ENCODE measurements around the gene VIPR1.
A peak's percentile ranks its signal among the peaks of the same experiment; 100 is the strongest.

VIPR1 gene, protein sequence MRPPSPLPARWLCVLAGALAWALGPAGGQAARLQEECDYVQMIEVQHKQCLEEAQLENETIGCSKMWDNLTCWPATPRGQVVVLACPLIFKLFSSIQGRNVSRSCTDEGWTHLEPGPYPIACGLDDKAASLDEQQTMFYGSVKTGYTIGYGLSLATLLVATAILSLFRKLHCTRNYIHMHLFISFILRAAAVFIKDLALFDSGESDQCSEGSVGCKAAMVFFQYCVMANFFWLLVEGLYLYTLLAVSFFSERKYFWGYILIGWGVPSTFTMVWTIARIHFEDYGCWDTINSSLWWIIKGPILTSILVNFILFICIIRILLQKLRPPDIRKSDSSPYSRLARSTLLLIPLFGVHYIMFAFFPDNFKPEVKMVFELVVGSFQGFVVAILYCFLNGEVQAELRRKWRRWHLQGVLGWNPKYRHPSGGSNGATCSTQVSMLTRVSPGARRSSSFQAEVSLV

DNA sequence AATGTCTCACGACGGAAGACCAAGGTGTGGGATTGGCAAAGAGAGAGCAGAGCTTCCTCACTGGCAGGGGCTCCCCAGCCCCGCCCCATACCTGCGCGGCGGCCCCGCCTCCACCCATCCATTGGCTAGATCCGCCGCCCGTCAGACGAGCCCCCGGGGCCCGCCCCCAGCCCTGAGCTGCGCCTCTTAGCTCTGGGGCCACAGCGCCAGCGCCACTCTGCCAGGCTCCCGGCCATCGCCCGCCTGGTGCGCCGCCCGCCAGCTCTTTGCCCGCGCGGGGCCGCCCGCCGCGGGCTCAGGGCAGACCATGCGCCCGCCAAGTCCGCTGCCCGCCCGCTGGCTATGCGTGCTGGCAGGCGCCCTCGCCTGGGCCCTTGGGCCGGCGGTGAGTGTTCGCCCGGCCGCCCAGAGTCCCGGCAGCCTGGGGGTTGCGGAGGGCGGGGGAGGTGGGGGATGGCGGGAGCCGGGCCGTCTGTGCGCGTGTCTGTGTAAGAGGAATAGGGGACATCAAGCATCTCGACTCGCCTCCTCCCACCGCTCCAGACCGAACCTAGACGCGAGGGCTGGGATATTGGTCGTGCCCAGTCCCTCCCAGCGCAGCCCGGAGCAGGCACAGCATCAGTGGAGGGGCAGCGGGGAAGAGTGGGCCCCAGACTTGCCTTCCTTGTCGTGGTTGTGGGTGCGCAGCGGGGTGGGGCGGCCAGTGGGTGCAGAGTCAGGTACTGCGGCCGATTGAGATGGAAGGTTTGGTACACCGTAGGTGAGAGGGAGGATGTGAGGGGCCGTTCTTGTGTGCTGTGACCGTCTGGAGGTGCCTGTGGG lies at the start of gene VIPR1:
Gene VIPR1 (plus strand): TSS at position 215 of the 822 bp plus-strand sequence. CDS start 93 bp downstream, at position 308.
- peak; percentile 89 for DNase-seq

DNA sequence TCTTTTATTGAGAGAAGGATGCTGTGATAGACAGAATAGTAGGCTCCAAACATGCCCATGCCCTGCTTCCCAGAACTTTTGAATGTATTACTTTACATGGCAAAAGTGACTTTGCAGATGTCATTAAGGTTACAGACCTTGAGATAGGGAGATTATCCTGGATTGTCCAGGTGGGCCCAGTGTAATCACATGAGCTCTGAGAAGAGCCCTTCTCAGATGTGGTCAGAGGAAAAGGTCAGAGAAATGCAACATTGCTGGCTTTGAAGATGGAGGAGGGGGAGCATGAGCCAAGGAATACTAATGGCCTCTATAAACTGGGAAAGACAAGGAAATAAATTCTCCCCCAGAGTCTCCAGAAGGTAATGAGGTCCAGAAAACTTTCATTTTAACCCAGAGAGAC lies 46.2 kb upstream of the VIPR1 start:
- no peak for DNase-seq

DNA sequence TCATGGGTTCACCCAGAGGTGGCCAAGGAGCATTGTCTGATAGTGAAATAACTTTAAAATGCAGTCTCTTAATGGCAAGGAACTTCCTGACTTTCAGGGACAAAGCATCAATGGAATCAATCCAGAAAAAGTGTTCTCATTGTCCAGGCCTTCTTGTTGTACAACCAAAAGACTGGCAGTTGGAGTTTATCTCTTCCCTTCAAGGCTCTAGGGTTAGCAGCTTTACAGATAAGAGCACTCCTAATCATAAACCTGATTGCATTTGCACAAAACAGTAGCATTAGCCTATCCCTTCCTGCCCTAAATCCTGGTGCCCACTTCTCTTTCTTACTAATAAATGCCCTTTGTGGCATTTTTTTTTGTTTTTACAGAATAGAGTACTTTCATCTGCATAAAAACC lies 43.3 kb upstream of the VIPR1 start:
- no peak for DNase-seq

DNA sequence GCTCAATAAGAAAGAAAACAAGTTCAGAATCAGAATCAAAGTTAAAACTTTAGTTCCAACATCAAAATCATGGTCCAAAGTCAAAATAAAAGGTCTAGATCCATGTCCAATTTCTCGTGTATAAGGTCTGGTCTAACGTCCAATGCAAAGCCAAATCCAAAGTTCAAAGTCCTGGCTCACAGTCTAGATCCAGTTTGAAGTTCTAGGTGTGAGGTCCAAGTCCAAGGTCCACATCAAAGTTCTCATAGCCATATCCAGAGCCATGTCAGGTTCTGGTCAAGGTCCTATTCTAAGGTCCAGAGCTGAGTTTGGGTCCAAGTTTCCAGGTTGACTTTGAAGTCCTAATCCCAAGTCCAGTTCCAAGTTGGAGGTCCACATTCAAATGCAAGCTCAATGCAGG lies 40.7 kb upstream of the VIPR1 start:
- DNase-seq, result no peak

DNA sequence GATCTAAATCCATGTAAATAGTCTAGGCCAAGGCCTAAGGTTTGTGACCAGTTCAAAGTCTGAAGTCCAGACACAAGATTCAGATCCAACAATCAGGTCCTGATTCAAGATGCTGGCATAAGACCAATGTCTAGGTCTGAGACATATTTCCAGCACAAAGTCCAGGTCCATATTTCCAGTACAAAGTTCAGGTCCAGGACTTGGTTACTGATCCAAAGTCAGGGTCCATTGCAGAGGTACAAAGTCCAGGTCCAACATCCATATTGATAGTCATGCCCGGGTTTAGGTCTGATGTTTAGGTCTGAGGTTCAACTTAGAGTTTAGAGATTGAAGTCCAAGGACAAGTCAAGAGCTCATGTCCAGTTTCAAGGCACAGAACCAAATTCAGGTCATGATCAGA lies 39.4 kb upstream of the VIPR1 start:
- no peak for DNase-seq

DNA sequence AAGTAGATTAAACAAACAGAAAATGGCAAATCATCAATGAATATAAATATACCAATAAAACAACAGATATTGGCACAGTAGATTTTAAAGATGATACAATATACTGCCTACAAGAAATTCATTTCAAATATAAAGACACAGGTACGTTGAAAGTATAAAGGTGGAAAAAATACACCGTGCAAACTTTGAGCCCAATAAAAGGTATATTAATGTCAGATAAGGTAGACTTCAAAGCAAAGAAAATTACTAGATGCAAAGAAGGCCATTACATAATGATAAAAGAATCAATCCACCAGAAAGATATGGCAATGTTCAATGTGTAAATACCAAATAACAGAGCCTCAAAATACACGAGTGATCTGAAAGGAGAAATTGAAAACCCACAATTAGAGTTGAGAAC lies 34.3 kb upstream of the VIPR1 start:
- DNase-seq, result no peak

DNA sequence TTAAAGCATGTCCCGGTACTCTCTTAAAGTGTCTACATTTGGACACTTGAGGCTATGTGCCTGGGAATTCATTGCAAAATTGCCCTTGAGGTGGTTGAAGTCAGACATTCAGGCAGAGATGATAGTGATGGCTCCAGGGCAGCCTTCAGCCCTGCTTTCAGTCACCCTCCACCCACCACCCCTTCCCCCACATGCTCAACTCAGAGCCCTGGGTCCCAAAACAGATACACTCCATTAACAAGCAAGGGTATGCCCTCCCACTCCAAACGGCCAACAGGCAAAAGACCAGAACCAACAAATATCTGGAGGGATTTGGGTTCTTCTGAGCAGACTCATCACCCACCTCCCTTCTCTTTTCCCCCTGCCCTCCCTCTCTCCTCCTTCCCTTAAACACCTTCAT lies 29.9 kb upstream of the VIPR1 start:
- DNase-seq, result no peak

DNA sequence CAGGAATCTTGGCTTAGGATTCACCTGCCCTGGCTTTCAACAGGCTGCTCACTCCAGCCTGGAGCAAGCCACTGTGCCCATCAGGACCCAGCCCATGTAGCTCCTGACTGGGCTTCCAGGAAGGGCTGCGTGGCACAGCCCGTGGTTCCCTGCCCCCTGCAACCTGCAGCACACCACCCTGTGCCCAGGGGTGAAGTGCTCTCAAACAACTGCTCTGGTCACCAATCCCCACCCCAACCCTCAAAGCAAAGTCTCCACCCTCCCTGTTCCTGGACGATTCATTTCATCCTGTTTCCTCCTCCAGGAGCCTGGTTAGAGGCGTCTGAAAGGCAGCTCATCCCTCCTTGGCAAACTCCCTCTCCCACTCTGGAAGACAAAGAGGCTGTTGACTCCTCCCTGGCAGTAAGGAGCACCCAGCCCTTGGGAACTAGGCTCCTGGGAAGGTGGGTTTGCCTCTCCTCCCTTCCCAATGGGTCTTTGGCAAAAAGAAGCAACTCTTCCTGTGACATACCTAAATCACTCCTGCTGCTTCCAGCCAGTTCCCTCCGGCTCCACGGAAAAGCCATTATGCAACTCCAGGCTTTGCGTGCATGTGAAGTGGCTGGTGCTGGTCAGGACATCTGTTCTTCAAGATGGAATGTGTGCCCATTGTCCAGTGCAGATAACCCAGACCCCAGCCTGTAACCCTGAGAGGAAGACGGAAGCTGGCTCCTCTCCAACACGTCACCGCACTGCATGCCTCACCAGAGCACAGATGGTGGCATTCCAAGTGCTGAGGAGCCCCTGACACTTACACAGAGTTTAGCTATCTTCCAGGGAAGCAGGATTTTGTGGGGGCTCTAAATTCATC lies 29.1 kb upstream of the VIPR1 start:
- no peak for DNase-seq

DNA sequence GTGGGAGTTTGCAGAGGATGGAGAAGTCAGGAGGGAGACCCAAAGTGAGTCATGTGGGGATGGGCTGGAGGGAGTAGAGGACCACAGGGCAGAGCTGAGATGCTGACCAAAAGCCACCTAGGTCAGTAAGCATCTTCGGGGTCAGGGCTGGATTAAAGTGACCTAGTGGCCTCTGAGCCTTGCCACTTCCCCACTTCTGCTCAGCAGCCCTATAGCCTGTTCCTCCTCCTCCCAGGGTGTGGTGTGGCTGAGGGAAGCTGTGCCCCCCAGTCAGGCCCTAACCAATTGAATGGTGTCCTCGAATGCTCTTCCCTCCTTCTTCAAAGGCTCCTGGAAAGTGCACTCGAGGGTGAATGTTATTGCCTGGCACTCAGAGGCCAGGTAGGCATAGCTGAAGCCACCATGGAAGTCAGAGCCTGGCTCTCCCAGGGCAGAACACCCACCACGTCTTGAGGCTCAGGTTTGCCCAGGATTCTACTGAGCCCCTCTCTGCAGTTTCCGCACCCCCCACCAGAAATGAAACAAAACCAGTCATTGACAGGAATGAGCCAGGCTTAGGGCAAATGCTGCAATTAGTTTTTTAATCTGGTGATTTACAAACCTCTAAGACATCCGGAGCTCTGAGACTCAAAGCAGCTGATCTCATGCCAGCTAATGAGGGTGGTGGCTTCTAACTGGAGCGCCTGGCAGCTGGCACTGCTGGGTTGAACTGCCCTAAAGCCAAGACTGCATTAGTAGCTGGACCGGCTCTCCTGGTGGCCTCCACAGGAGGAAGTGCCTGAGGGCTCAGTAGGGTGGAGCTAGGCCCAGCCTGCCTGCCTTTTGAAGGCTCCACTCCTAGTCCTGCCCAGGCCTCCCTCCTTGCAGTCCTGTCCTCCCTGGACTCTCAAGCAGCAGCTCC lies 26.0 kb upstream of the VIPR1 start:
- DNase-seq, result no peak

DNA sequence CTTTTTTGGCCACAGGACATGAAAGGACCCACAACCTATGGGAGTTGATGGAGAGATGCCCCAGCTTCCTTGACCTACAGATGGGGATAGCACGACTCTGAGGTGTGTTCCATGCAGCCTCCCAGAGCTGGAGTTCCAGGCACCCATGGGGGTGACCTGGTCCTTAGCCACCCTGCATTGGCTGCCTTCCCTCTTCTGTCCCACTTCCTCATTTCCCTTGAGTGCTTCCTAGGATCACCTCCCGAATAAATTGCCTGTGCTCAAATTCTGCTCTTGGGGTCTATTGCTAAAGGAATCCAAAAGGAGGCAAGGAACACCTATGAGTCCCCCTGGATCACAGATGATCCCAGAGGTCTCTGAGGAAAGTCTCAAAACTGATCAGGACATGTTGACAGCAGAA lies 24.7 kb upstream of the VIPR1 start:
- DNase-seq, result no peak

DNA sequence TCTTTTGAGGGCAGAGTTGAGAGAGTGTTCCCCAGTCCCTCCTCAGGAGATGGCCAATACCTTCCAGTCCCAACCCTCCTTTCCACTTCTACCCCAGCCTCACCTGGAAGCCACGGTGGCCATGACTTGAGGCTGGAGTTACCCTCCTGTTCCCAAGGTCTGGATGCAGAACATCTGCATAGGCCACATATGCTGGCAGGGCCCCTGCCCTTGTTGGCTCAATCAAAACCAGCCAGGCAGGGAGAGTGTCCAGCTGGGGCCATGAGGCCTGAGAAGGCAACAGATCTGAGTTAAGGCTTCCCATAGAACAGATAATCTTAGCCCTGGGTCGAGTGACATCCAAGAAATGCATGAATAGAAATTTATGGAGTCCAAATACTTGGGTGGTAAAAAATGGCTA lies 23.6 kb upstream of the VIPR1 start:
- no peak for DNase-seq

DNA sequence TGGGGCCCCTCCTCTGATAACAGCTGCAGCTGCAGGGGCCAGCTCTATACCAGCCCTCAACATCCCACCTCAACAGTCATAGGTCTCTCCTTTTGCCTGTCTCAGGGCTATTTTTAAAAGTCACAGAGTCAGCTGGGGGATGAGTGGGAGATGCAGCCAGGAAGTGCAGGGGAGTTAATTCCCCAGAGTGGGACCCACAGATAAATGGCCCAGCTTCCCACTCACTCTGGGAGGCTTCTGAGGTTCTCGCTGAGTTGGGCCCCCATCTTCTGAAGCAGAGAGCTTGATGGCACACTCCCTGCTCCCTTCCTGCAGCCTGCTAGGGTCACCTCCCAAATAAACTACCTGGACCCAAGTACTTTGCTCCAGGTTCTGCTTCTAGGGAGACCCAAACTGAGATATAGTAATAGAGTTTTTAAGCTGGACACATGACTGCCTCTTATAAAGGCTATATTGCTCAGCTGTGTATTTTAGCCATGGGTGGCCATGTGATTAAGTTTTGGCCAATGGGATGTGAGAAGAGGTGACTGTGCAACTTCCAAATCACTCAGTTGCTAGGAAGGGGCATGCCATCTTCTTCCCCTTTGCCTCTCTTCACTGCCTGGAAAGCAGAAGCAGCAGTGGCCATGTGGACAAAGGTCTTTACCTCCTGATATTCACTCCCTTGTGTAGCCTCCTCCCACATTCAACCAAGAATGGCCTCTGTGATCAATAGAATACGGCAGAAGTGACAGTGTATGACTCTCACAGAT lies 15.5 kb upstream of the VIPR1 start:
- no peak for DNase-seq

DNA sequence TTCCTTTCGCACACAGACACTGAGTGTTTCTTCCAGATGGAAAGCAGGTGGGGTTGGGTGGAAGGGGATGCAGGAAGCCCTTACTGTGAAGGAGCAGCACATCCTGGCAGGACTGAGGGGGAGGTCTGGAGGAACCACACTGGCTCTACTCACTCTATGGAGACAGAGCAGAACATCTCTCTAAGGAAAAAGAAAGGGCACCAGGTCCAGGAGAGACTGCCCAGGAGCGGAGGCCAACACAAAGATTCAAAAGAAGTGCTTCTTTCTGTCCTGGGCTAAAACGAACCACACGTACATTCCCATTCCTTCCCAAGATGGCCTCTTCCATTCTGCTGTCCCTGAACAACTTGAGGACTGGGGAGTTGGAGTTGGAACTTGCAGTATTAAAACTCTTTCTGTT lies 13.8 kb upstream of the VIPR1 start:
- no peak for DNase-seq

DNA sequence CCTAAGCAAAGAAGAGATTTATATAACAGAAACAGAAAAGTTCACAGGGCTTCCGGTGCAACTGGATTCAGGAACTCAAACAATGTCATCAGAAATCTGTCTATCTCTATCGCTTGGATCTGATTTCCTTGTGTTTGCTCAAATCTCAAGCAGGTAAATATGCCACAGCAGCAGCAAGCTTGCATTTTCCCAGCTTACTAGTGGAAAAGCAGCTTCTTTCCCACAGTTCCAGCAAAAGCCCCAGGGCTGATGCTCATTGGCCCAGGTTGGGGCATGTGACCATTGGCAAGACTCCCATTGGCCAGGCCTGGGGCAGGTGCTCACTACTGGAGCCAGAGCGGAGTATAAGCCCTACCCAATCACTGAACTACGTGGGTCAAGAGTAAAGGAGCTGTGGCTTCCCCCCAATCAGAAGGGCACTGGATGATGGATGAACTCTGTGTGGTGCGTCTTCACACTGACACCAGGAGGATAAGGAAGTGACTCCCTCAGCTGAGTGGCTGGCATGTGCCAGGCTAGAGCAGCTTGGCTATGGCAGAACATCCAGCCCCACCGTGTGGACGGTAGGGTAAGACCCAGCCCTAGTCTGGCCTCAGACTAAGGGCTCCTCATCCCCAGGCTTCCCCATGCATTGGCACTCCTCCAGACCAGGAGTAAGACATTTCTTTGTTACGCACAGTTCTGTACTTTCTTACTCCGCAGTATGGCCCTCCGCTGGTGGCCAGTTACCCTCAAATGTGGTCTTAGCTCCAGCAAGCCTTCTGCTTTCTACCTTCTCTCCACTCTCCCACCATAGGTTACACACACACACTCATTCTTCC lies 13.1 kb upstream of the VIPR1 start:
- no peak for DNase-seq

DNA sequence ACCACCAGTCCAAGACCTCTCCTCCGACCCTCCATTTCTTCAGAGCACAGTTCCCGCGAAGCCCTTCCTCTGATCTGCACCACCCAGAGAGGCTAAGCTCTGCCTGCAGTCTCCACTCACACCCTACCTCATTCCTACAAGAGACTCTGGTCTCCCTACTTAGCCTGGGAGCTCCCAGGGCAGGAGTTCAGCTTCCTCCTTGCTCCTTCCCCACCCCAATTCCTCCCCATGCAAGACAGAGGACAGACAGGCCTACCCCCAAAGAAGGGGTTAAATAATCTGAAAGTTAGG lies 12.6 kb upstream of the VIPR1 start:
- DNase-seq, result no peak

DNA sequence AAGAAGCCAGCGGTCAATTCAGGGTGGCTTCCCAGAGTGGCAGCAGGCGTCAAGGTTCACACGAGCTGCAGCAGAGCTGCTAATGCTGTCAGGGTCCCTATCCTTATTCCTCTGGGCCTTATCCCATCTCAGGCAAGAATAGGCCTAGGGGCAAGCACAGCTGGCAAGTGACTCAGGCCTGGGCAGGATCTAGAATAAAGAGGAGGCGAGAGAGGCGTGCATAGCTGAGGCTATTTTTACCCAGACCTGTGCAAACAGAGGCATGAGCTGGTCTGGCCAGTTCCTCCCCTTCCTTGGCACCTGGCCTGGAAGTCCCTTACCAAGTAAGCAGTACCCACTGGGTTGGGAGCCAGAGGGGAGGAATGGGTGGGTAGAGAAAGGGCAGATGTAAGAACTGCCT lies 12.2 kb upstream of the VIPR1 start:
- no peak for DNase-seq

DNA sequence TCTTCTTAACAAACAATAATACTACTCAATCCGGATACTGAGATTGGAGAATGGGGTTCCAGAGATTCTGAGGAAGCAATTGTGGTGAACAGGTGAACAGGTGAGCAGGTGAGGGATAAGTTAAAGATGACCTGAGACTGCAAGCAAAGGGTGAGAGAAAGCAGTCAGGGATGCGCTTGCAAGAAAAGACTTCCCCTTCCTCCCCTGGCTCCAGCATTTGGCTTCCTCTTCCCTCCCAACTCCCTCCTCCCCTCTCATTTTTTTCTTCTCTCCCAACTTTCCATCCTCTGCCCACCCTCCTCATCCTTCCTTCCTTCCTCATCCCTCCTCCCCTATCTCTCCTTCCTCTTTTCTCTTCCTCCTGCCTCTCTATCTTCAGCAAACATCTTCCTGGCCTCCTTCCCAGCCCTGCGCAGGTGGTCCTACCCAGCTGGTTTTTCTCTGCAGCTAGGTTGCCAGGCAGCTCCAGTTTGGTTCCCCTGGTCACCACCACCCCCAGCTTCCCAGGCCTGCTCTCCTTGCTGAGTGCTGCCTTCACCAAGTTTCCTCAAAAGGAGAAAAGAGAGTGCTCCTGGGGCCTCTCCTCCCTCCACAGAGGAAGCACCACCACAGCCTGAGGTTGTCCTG lies 10.4 kb upstream of the VIPR1 start:
- DNase-seq, result no peak

DNA sequence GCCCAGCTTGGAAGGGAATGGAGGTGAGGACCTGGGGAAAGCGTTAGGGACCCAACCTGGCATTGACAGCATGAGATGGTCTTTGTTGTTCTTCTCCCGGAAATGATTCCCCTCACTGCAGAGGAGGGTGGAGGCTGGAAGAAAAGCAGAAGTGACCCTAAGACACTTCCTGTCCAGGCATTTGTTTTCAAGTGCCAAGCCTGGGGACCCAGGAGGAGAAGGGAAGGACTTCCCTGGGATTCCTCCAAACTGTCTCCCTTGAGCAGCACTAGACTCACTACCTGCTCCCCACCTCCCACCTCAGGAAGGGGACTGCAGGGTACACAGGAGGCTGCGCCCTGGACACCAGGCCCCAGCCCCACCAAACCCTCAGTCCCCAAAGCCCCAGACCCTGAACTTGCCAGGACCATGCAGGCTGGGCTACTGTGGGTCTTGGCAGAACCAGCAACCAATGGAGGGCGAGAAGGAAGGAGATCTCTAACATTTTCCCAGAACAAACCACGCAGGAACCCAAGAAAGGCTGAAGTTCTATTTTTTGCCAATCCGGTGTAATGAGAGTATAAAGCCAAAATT lies 9.8 kb upstream of the VIPR1 start:
- DNase-seq, result no peak

DNA sequence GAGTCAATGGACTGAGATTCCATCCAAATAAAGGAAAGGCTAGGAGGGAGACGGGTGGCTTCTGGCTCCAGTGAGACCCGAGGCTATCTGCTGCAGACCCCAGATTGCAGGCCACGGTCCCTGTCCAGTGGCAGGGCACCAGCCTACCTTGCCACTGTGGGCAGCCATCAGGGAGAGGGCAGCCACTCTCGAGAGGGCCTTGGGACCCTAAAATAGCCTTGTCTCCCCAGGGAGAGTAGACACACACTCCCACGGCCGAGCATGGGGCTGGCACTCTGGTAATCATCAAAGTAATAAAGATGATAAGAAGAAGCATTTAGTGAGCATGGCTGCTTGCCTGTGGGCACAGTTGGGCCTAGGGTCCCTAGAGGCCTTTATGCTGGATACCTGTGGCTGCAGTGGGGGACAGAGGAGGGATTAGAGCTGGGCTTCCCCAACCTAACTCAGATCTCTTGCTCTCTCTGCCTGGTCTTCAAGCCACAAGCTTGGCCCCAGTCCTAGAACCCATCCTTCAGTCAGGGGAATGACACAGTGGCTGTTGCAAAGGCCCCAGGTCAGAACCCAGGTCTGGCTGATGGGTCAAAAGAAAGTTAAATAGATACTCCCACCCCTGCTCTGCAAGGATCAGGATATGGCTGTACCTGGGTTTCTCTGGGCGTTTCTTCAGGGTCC lies 9.2 kb upstream of the VIPR1 start:
- no peak for DNase-seq

Measured in stimulated activated CD4-positive, alpha-beta T cell treated with anti-CD3 and anti-CD28 coated beads, Interleukin-1b, Interleukin-23, amount 100 ng/mL, for 48 hours (primary cell).